K562 (cell line): ENCODE results near the gene MED16. TPM values are rescaled to one million over a fixed set of nuclear protein-coding genes. Genes with fewer than 3 reads are reported as not detected.

ENCODE experiments used
- CCNT2 ChIP-seq: IDR thresholded peaks from 2 replicates; pipeline ENCODE4 v1.6.1; 2011; ENCODE audit warnings: borderline replicate concordance, low read depth, mild to moderate bottlenecking, moderate library complexity, mixed read lengths, low read length; ENCODE audit not compliant: insufficient read length; ENCODE audit errors: extremely low read depth
- COPS2 ChIP-seq: fragments of 450-650 bp; conservative IDR thresholded peaks from 2 replicates; pipeline ENCODE4 v1.6.1; 2016; ENCODE audit warnings: mild to moderate bottlenecking, moderate library complexity
- ESRRA ChIP-seq: fragments of 450-650 bp; IDR thresholded peaks from 2 replicates; pipeline ENCODE4 v1.6.1; 2014; ENCODE audit warnings: low read depth, mild to moderate bottlenecking, moderate library complexity, borderline replicate concordance
- FUS ChIP-seq: fragments of 200-400 bp; formaldehyde crosslinking; optimal IDR thresholded peaks from 2 replicates; pipeline ENCODE3; 2017; ENCODE audit warnings: low read depth, low read length
- GTF2E2 ChIP-seq: fragments of 200-800 bp; sonication (Bioruptor generic); IDR thresholded peaks from 2 replicates; pipeline ENCODE4 v1.6.1; 2016; ENCODE audit warnings: missing genetic modification characterization, missing compliant biosample characterization
- HDAC8 ChIP-seq: fragments of 450-650 bp; IDR thresholded peaks from 2 replicates; pipeline ENCODE4 v1.6.1; 2016; ENCODE audit warnings: mild to moderate bottlenecking, missing genetic modification characterization, moderate library complexity, missing compliant biosample characterization
- KDM1A ChIP-seq, 2 experiments: fragments of 450-650 bp; IDR thresholded peaks; 2 replicates each; pipeline ENCODE4 v1.6.1; 2016; ENCODE audit warnings: mild to moderate bottlenecking in 2 of 2
- KLF10 ChIP-seq: fragments of 250-450 bp; sonication (Bioruptor Pico); IDR thresholded peaks from 2 replicates; pipeline ENCODE4 v1.6.1; 2021; ENCODE audit warnings: matching md5 sums
- KLF16 ChIP-seq: IDR thresholded peaks from 2 replicates; pipeline ENCODE4 v1.6.1; 2016; ENCODE audit warnings: antibody characterized with exemption
- L3MBTL2 ChIP-seq: fragments of 450-650 bp; IDR thresholded peaks from 2 replicates; pipeline ENCODE4 v1.6.1; 2016; ENCODE audit warnings: mild to moderate bottlenecking, moderate library complexity
- MEF2A ChIP-seq: IDR thresholded peaks from 2 replicates; pipeline ENCODE4 v1.6.1; 2011; ENCODE audit warnings: low read depth, mild to moderate bottlenecking, low read length, moderate library complexity; ENCODE audit not compliant: control insufficient read depth
- NEUROD1 ChIP-seq: fragments of 150-350 bp; IDR thresholded peaks from 2 replicates; pipeline ENCODE4 v1.6.1; 2014; ENCODE audit warnings: borderline replicate concordance, low read length, low read depth; ENCODE audit not compliant: partially characterized antibody
- NRF1 ChIP-seq, 2 experiments: fragments of 450-650 bp; IDR thresholded peaks in 1 of 2; conservative IDR thresholded peaks in 1 of 2; 2 replicates each; pipeline ENCODE4 v1.6.1; 2014; ENCODE audit warnings: mild to moderate bottlenecking in 2 of 2
- POLR2G ChIP-seq: fragments of 200-400 bp; formaldehyde crosslinking; IDR thresholded peaks from 2 replicates; pipeline ENCODE4 v1.6.1; 2017; ENCODE audit warnings: low read depth, mild to moderate bottlenecking, antibody characterized with exemption, low read length, moderate library complexity
- POU5F1 ChIP-seq: fragments of 150-350 bp; IDR thresholded peaks from 2 replicates; pipeline ENCODE4 v1.6.1; 2014; ENCODE audit warnings: borderline replicate concordance, low read length, low read depth, mild to moderate bottlenecking; ENCODE audit not compliant: partially characterized antibody
- RB1 ChIP-seq: fragments of 450-650 bp; IDR thresholded peaks from 2 replicates; pipeline ENCODE4 v1.6.1; 2017; ENCODE audit warnings: low read depth, mild to moderate bottlenecking
- RBM15 ChIP-seq: fragments of 200-400 bp; formaldehyde crosslinking; IDR thresholded peaks from 2 replicates; pipeline ENCODE4 v1.6.1; 2018; ENCODE audit warnings: mild to moderate bottlenecking, low read length, moderate library complexity; ENCODE audit not compliant: insufficient read depth
- RBM25 ChIP-seq: fragments of 200-400 bp; formaldehyde crosslinking; IDR thresholded peaks from 2 replicates; pipeline ENCODE4 v1.6.1; 2018; ENCODE audit warnings: low read length, low read depth, moderate library complexity; ENCODE audit not compliant: severe bottlenecking
- RBM34 ChIP-seq: fragments of 200-400 bp; formaldehyde crosslinking; IDR thresholded peaks from 2 replicates; pipeline ENCODE4 v1.6.1; 2018; ENCODE audit warnings: low read length, borderline replicate concordance; ENCODE audit not compliant: insufficient read depth
- TCF7L2 ChIP-seq: fragments of 150-350 bp; IDR thresholded peaks from 2 replicates; pipeline ENCODE4 v1.6.1; 2016; ENCODE audit warnings: low read depth, mild to moderate bottlenecking, low read length, moderate library complexity
- USF1 ChIP-seq: sonication (generic); formaldehyde crosslinking; IDR thresholded peaks from 2 replicates; pipeline ENCODE4 v1.9.0; 2022; ENCODE audit warnings: mild to moderate bottlenecking, missing genetic modification reagents
- YBX1 ChIP-seq: fragments of 450-650 bp; IDR thresholded peaks from 2 replicates; pipeline ENCODE4 v1.7.1; 2016; ENCODE audit warnings: mild to moderate bottlenecking
- ZBED1 ChIP-seq: IDR thresholded peaks from 2 replicates; pipeline ENCODE4 v1.6.1; 2014
- ZNF277 ChIP-seq: fragments of 250-450 bp; sonication (Bioruptor Pico); IDR thresholded peaks from 2 replicates; pipeline ENCODE4 v1.8.0; 2022; ENCODE audit warnings: inconsistent platforms, mild to moderate bottlenecking, moderate library complexity, borderline replicate concordance
- ZSCAN32 ChIP-seq: fragments of 450-650 bp; formaldehyde crosslinking; IDR thresholded peaks from 2 replicates; pipeline ENCODE4 v1.4.0; 2020; ENCODE audit warnings: mild to moderate bottlenecking, moderate library complexity
- polyA plus RNA-seq, 8 experiments: library from polyadenylated mRNA; depleted of rRNA in 4 of 8; stranded (reverse) in 5 of 8; unstranded in 3 of 8; fragments of >200 nt; fragmentation: Nextera tagmentation in 2 of 8; fragmentation: Illumina TruSeq in 1 of 8; extraction: Ambion mirVana in 2 of 8; extraction: Trizol in 1 of 8; gene quantifications; 2 replicates each; pipeline versions ENCODE4 v1.2.1 to v1.2.3, GENCODE V29; 2011 to 2014; ENCODE audit warnings: inconsistent platforms in 1 of 8, missing spikeins in 1 of 8
- total RNA-seq, 7 experiments: library from RNA; depleted of rRNA in 6 of 7; stranded (reverse); fragments of >200 nt in 6 of 7; fragmentation: Illumina TruSeq in 2 of 7; extraction: Trizol in 2 of 7; gene quantifications; 2 replicates each; pipeline versions ENCODE4 v1.2.1 to v1.2.3, GENCODE V29; 2011 to 2021; ENCODE audit warnings: low replicate concordance in 1 of 7
- TF ChIP-seq, protein P1 (sequence below), 3 experiments: IDR thresholded peaks in 2 of 3; conservative IDR thresholded peaks in 1 of 3; 2 replicates each; pipeline ENCODE4 v1.5.1; 2011 to 2012; ENCODE audit warnings: low read length in 3 of 3, mild to moderate bottlenecking in 3 of 3, control low read depth in 2 of 3, improper control_type of control experiment in 1 of 3, inconsistent platforms in 1 of 3, low read depth in 1 of 3, mixed read lengths in 1 of 3, moderate library complexity in 1 of 3; ENCODE audit not compliant: insufficient read depth in 2 of 3

MED16 gene
- total and polyA plus RNA-seq, 9 of the 15 experiments (the other 6 are each of a cell fraction or from before 2014, with no cell fraction given) = 0.89 to 59.9 (median 8.6) TPM

GRCh38 chr19:907183-907853, 14.3 kb upstream of the MED16 start (continued):
- no peak for TF ChIP-seq YBX1
- TF ChIP-seq, protein P1, sequence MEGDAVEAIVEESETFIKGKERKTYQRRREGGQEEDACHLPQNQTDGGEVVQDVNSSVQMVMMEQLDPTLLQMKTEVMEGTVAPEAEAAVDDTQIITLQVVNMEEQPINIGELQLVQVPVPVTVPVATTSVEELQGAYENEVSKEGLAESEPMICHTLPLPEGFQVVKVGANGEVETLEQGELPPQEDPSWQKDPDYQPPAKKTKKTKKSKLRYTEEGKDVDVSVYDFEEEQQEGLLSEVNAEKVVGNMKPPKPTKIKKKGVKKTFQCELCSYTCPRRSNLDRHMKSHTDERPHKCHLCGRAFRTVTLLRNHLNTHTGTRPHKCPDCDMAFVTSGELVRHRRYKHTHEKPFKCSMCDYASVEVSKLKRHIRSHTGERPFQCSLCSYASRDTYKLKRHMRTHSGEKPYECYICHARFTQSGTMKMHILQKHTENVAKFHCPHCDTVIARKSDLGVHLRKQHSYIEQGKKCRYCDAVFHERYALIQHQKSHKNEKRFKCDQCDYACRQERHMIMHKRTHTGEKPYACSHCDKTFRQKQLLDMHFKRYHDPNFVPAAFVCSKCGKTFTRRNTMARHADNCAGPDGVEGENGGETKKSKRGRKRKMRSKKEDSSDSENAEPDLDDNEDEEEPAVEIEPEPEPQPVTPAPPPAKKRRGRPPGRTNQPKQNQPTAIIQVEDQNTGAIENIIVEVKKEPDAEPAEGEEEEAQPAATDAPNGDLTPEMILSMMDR (IDR thresholded peaks at IDR 0.05 in 2 of 3, conservative IDR thresholded peaks at IDR 0.05 in 1 of 3; ENCODE audit: insufficient read depth in 2 of 3, low read depth in 1 of 3, low read length in 3 of 3) = peak in 2 of 3 experiments; percentile 14 to 32; a peak in 3 of 6 replicates
- TF ChIP-seq HDAC8 = no peak
- TF ChIP-seq ZNF277 (CRISPR knock-in tag) = no peak
- TF ChIP-seq MEF2A = 0 out of 2 replicates have a peak, but pooled peaks have one; percentile 31
- peak; percentile 77 to 86 for TF ChIP-seq KDM1A (IDR thresholded peaks at IDR 0.05)
- TF ChIP-seq RB1 = peak; percentile 48; the same call in 1 of the 2 replicates
- TF ChIP-seq RBM25 = peak; percentile 80
- peak; percentile 99 for TF ChIP-seq CCNT2
- no peak for TF ChIP-seq USF1 (CRISPR knock-in tag)
- 0 out of 2 replicates have a peak, but pooled peaks have one; percentile 62 for TF ChIP-seq ZBED1
- no peak for TF ChIP-seq ZSCAN32 (CRISPR knock-in tag)
- TF ChIP-seq KLF16 = peak; percentile 90
- no peak for TF ChIP-seq FUS
- TF ChIP-seq NEUROD1 = peak; percentile 96
- TF ChIP-seq KLF10 (CRISPR knock-in tag) = no peak
- no peak for TF ChIP-seq RBM34
- peak; percentile 36; the same call in 1 of the 2 replicates for TF ChIP-seq GTF2E2 (tag)
- peak; percentile 15 for TF ChIP-seq L3MBTL2
- TF ChIP-seq COPS2 = no peak
- TF ChIP-seq NRF1 (conservative IDR thresholded peaks at IDR 0.05 in 1 of 2, IDR thresholded peaks at IDR 0.05 in 1 of 2) = peak; percentile 36 to 46; a peak in 2 of 4 replicates
- TF ChIP-seq POLR2G = peak; percentile 74
- TF ChIP-seq POU5F1 = peak; percentile 38
- peak; percentile 55 for TF ChIP-seq ESRRA
- no peak for TF ChIP-seq TCF7L2
- TF ChIP-seq RBM15 = no peak
